CD4-positive, alpha-beta memory T cell (primary cell): ENCODE measurements around the gene CPA1. TPM values are rescaled to one million over a fixed set of nuclear protein-coding genes. Genes with fewer than 3 reads are reported as not detected.
A peak's percentile ranks its signal among the peaks of the same experiment; 100 is the strongest.

Experiments
- CTCF ChIA-PET: fragments of 350-600 bp; sonication (Branson Sonifier 250); formaldehyde crosslinking; loops from one replicate; lab custom pipeline; 2021; ENCODE audit warnings: inconsistent platforms; ENCODE audit not compliant: partially characterized antibody; lab: Charles Lee
- POLR2A ChIA-PET: fragments of 350-600 bp; sonication (Branson Sonifier 250); formaldehyde crosslinking; loops from one replicate; lab custom pipeline; 2021; ENCODE audit not compliant: partially characterized antibody; lab: Charles Lee
- DNase-seq, 5 donors: peaks; one replicate each; pipeline versions ENCODE4 v3.0.0 to v3.0.0-alpha.2; 2020 to 2022; ENCODE audit warnings: mixed read lengths in 1 of 5
- H3K27ac ChIP-seq: one replicate; pipeline ENCODE4 v1.7.0; 2013; ENCODE audit warnings: low read depth, low read length
- H3K27me3 ChIP-seq: 2 replicates; pipeline ENCODE4 v1.7.0; 2013; ENCODE audit warnings: mild to moderate bottlenecking, low read length, moderate library complexity; ENCODE audit not compliant: insufficient read depth
- H3K36me3 ChIP-seq: 2 replicates; pipeline ENCODE4 v1.7.0; 2013; ENCODE audit warnings: mild to moderate bottlenecking, low read length, moderate library complexity; ENCODE audit not compliant: insufficient read depth
- H3K4me1 ChIP-seq: 2 replicates; pipeline ENCODE4 v1.7.0; 2013; ENCODE audit warnings: mild to moderate bottlenecking, low read length, moderate library complexity; ENCODE audit not compliant: insufficient read depth
- H3K4me3 ChIP-seq, 2 donors: one replicate each; pipeline ENCODE4 v1.7.0; 2013; ENCODE audit warnings: low read length in 2 of 2, mild to moderate bottlenecking in 1 of 2
- H3K9me3 ChIP-seq, 2 donors: one replicate each; pipeline ENCODE4 v1.7.0; 2013; ENCODE audit warnings: low read length in 2 of 2, control low read depth in 1 of 2; ENCODE audit not compliant: control insufficient read depth in 1 of 2
- H3K27ac Mint-ChIP-seq, 7 donors: one replicate each; pipeline ENCODE4 v1.8.0; 2020 to 2021; ENCODE audit warnings: mixed read lengths in 7 of 7, mild to moderate bottlenecking in 6 of 7, inconsistent platforms in 3 of 7, moderate library complexity in 3 of 7
- H3K27me3 Mint-ChIP-seq, 2 donors: one replicate each; pipeline ENCODE4 v1.8.0; 2020 to 2021; ENCODE audit warnings: mixed read lengths in 2 of 2
- H3K36me3 Mint-ChIP-seq, 2 donors: one replicate each; pipeline ENCODE4 v1.8.0; 2020 to 2021; ENCODE audit warnings: mixed read lengths in 2 of 2, inconsistent platforms in 1 of 2, mild to moderate bottlenecking in 1 of 2
- H3K4me1 Mint-ChIP-seq, 4 donors: one replicate each; pipeline ENCODE4 v1.8.0; 2020 to 2021; ENCODE audit warnings: mixed read lengths in 4 of 4, mild to moderate bottlenecking in 1 of 4
- H3K4me3 Mint-ChIP-seq, 8 donors: one replicate each; pipeline ENCODE4 v1.8.0; 2020 to 2021; ENCODE audit warnings: mixed read lengths in 8 of 8, mild to moderate bottlenecking in 7 of 8, moderate library complexity in 6 of 8, inconsistent platforms in 3 of 8
- H3K9me3 Mint-ChIP-seq, 8 donors: one replicate each; pipeline ENCODE4 v1.8.0; 2020 to 2021; ENCODE audit warnings: mixed read lengths in 8 of 8, mild to moderate bottlenecking in 5 of 8, inconsistent platforms in 3 of 8, moderate library complexity in 1 of 8
- intact Hi-C: fragments of 100-400 bp; cut with micrococcal nuclease; formaldehyde crosslinking; loops from one replicate; pipeline ENCODE4 v1.15.1; 2023
- polyA plus RNA-seq, 2 donors: library from polyadenylated mRNA; unstranded; fragments of 300-500 nt; fragmentation: Illumina TruSeq; gene quantifications; one replicate each; pipeline ENCODE4 v1.2.3, GENCODE V29; 2021
- total RNA-seq, 2 experiments: library from RNA; stranded (reverse); gene quantifications; one replicate each; pipeline ENCODE4 v1.2.3, GENCODE V29; 2021

The CPA1 gene
- total and polyA plus RNA-seq, 4 experiments from 2014 or later: not detected

DNA sequence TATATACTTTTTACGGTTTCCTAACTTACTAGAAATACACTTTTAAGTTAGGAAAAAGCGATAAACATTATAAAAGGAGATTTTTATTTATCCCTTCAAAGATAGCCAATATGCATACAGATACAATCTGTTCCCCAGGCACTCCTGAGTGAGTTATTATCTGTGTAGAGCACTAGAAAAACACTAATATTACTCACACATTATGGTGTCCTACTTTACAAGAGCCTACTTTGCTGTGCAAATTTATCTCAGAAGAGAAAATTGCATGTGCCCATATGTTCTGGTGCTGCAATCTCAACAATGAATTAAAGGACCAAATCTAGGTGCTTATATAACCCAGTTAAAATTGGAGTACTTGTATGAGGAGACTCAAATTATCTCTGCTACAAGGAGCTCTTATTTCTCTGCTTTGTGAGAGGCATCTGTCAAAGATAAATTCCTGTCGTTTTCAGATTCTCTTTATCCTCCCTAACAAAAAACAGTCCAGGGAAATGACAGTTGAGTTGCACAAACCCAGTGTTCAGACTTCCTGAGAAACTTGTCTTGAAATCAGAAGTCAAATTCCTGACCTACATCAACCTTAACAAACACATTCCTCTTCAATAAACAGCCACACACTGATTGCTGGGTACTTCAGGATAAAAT lies 28.9 kb downstream of the CPA1 start:
- no peaks in the 10 kb centered on the region for H3K4me1 ChIP-seq
- no peak overlapping the region for H3K4me3 ChIP-seq
- H3K9me3 ChIP-seq: no peaks in the 10 kb centered on the region
- CTCF ChIA-PET: no interaction called here
- Mint-ChIP-seq H3K4me3 (no peak overlapping the region), H3K27ac (no peak overlapping the region), H3K4me1 (no peaks in the 10 kb centered on the region), H3K36me3 (peaks cover 2 to 18% of the 10 kb centered on the region in 2 donors), H3K9me3 (no peaks in the 10 kb centered on the region), H3K27me3 (no peaks in the 10 kb centered on the region)
- POLR2A ChIA-PET: no interaction called here
- intact Hi-C loops: no loop called here
- H3K36me3 ChIP-seq: no peaks in the 10 kb centered on the region
- H3K27me3 ChIP-seq: no peaks in the 10 kb centered on the region
- no peak for DNase-seq
- H3K27ac ChIP-seq: no peak overlapping the region

DNA sequence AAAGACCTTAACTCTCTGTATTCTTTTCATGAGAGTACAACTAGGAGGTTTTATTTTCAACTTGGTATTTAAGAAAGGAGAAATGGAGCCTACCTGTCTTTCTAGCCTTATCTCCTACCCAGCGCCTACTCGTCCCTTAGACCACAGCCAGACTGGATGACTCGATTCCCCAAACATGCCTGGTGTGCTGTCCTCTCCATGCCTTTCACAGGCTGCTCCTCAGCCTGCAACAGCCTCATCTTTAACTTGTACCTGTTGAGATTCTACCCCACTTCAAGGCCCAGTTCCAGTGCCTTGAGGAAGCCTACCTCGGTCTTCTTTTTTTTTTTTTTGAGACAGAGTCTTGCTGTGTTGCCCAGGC lies 29.4 kb downstream of the CPA1 start:
- Histone ChIP-seq H3K4me3 (no peak overlapping the region), H3K9me3 (no peaks in the 10 kb centered on the region), H3K36me3 (no peaks in the 10 kb centered on the region), H3K27me3 (no peaks in the 10 kb centered on the region), H3K4me1 (peaks cover 3% of the 10 kb centered on the region), H3K27ac (no peak overlapping the region)
- no peak for DNase-seq
- H3K36me3 Mint-ChIP-seq: peaks cover 2 to 18% of the 10 kb centered on the region in 2 donors
- H3K27me3 Mint-ChIP-seq: no peaks in the 10 kb centered on the region
- intact Hi-C loops: no loop called here
- H3K4me3 Mint-ChIP-seq: no peak overlapping the region
- peaks cover 0 to 1% (median under 1%) of the 10 kb centered on the region in 4 donors for H3K4me1 Mint-ChIP-seq
- CTCF ChIA-PET: no interaction called here
- POLR2A ChIA-PET: no interaction called here
- no peaks in the 10 kb centered on the region for H3K9me3 Mint-ChIP-seq
- peak overlapping the region in 1 of 7 donors; percentile 48 for H3K27ac Mint-ChIP-seq

DNA sequence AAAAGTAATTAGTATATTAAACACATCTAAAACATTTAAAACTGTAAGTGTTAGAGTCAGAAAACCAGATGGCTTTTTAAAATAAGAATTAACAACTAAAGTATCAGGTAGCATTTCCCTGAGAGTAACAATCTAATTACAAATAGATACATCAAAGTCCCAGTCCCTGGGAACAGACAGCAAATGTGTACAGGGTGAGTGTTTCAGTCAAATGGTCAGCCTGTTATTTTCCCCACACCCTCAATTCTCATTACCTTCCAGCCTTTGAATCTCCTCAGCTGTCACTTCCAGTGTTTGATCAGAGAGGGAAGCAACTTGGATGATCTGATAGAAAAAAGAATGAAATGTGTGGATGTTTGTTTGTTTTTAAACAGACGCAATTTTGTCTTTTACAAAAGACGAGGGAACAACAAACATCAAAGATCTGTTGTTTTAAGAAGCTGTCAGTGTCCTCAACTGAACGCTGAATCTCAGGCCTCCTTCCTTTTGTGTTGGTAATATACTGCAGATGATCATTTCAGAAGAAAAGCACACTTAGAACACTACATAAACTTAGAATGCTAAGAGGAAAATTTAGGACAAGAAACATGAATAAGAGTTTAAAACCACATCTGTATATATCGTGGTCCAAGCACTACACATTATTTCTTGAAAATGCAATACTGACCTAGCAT lies 30.7 kb downstream of the CPA1 start:
- Mint-ChIP-seq H3K4me1 (peaks cover 8 to 10% (median 10%) of the 10 kb centered on the region in 4 donors), H3K36me3 (peaks cover 2 to 18% of the 10 kb centered on the region in 2 donors)

DNA sequence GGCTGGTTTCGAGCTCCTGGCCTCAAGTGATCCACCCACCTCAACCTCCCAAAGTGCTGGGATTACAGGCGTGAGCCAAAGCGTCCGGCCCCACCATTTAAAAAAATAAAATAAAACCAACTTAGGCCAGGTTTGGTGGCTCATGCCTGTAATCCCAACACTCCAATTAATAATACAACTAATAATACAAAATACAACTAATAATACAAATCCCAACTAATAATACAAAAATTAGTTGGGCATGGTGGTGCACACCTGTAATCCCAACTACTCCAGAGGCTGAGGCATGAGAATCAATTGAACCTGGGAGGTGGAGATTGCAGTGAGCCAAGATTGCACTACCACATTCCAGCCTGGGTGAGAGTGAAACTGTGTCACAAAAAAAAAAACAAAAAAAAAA lies 32.9 kb downstream of the CPA1 start:
- CTCF ChIA-PET: interaction anchor here (1.0 kb wide), 1 partner anchor 19 kb away, joined by 3 read pairs; no protein-coding TSS in a partner anchor
- Histone ChIP-seq H3K36me3 (no peaks in the 10 kb centered on the region), H3K4me3 (no peak overlapping the region), H3K4me1 (peaks cover 22% of the 10 kb centered on the region), H3K27me3 (no peaks in the 10 kb centered on the region), H3K27ac (no peak overlapping the region), H3K9me3 (no peaks in the 10 kb centered on the region)
- no peaks in the 10 kb centered on the region for H3K27me3 Mint-ChIP-seq
- H3K4me3 Mint-ChIP-seq: no peak overlapping the region
- no peak overlapping the region for H3K27ac Mint-ChIP-seq
- H3K9me3 Mint-ChIP-seq: no peaks in the 10 kb centered on the region
- DNase-seq: no peak
- peaks cover 18 to 28% (median 23%) of the 10 kb centered on the region in 4 donors for H3K4me1 Mint-ChIP-seq
- POLR2A ChIA-PET: no interaction called here
- H3K36me3 Mint-ChIP-seq: peaks cover 2 to 18% of the 10 kb centered on the region in 2 donors
- intact Hi-C loops: no loop called here

More for the DNA sequence above, 30.7 kb downstream of the CPA1 start:
- H3K9me3 Mint-ChIP-seq: no peaks in the 10 kb centered on the region
- no peaks in the 10 kb centered on the region for H3K9me3 ChIP-seq
- H3K27me3 ChIP-seq: no peaks in the 10 kb centered on the region
- POLR2A ChIA-PET: no interaction called here
- CTCF ChIA-PET: no interaction called here
- no peaks in the 10 kb centered on the region for H3K36me3 ChIP-seq
- H3K4me3 Mint-ChIP-seq: no peak overlapping the region
- H3K4me3 ChIP-seq: no peak overlapping the region
- intact Hi-C loops: no loop called here
- H3K27ac ChIP-seq: no peak overlapping the region
- no peak overlapping the region for H3K27ac Mint-ChIP-seq
- peaks cover 13% of the 10 kb centered on the region for H3K4me1 ChIP-seq
- H3K27me3 Mint-ChIP-seq: no peaks in the 10 kb centered on the region
- DNase-seq: no peak

DNA sequence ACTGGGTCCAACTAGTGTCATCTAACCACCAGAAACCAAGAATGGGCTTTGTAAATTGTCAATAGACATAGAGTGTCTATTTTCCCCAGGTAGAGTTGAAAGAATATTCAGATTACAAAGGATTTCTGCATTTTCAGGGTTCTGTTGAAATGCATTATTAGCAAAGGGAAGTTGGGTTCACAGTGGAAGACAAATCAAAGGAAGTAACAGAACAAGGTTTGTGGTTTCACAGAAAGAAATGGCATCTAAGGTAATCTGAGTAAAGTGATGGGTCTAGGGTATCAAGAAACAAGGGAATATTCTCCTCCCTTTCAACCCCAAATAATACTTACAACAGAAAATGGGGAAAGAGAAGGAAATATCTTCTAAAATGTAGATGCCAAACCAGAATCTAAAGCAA lies 34.7 kb downstream of the CPA1 start:
- peaks cover 2 to 18% of the 10 kb centered on the region in 2 donors for H3K36me3 Mint-ChIP-seq
- peak in 1 of 5 donors; percentile 5 for DNase-seq
- no peaks in the 10 kb centered on the region for H3K36me3 ChIP-seq
- intact Hi-C loops: no loop called here
- ChIA-PET CTCF (no interaction called here), POLR2A (no interaction called here)
- no peaks in the 10 kb centered on the region for H3K9me3 ChIP-seq
- no peaks in the 10 kb centered on the region for H3K27me3 ChIP-seq
- peaks cover 22 to 33% (median 28%) of the 10 kb centered on the region in 4 donors for H3K4me1 Mint-ChIP-seq
- peak overlapping the region in 3 of 8 donors; percentile 9 to 55 (median 22) for H3K4me3 Mint-ChIP-seq
- H3K27ac Mint-ChIP-seq: peak overlapping the region in 1 of 7 donors; percentile 46
- H3K27ac ChIP-seq: no peak overlapping the region
- no peak overlapping the region for H3K4me3 ChIP-seq
- peaks cover 27% of the 10 kb centered on the region for H3K4me1 ChIP-seq
- H3K27me3 Mint-ChIP-seq: no peaks in the 10 kb centered on the region
- H3K9me3 Mint-ChIP-seq: no peaks in the 10 kb centered on the region

DNA sequence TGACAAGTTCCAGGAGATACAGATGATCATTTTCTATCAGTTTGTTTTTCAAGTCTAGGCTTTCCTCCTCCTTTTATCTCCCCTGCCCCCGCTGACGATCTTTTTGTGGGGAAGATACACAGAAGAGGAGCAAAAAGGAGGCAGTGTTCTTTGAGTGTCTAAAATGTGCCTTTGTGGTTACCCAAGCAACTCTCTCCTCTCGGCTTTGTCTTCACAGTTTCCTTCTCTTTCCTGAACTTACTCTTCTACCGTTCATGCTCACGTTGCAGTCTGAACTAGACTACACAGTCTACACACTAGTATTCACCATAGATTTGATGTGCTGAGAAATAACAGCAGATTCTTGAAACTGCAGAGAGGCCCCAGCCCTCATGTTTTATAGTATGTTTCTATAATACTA lies 36.9 kb downstream of the CPA1 start:
- POLR2A ChIA-PET: no interaction called here
- CTCF ChIA-PET: no interaction called here
- Histone ChIP-seq H3K36me3 (no peaks in the 10 kb centered on the region), H3K4me3 (no peak overlapping the region), H3K4me1 (peaks cover 28% of the 10 kb centered on the region), H3K27ac (no peak overlapping the region), H3K27me3 (no peaks in the 10 kb centered on the region), H3K9me3 (no peaks in the 10 kb centered on the region)
- Mint-ChIP-seq H3K27ac (peak overlapping the region in 5 of 7 donors; percentile 1 to 68 (median 12)), H3K4me3 (peak overlapping the region in 5 of 8 donors; percentile 7 to 74 (median 40)), H3K27me3 (no peaks in the 10 kb centered on the region), H3K36me3 (peaks cover 0 to 11% of the 10 kb centered on the region in 2 donors), H3K9me3 (no peaks in the 10 kb centered on the region), H3K4me1 (peaks cover 24 to 33% (median 28%) of the 10 kb centered on the region in 4 donors)
- intact Hi-C loops: no loop called here
- DNase-seq: no peak

DNA sequence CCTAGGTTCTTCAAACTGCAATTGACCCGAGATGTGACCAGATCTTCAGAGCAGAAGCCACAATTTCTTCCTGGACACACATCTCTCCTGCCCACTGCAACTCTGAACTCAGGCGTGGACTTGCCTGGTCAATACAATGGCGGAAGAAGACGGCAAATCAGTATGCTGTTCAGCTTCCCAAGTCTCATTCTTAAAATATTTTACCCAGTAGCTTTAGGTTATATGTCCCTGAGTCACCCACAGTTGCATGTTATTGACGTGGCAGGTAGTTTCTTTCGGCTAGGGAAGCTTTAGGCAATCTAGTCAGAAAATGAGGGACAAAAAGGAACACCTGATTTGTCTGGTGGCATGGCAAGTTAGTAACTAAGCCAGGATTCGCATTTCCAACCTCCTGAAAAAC lies 38.0 kb downstream of the CPA1 start:
- no peak for DNase-seq
- H3K4me3 Mint-ChIP-seq: no peak overlapping the region
- Histone ChIP-seq H3K27me3 (no peaks in the 10 kb centered on the region), H3K9me3 (no peaks in the 10 kb centered on the region), H3K4me1 (peaks cover 28% of the 10 kb centered on the region), H3K4me3 (no peak overlapping the region), H3K36me3 (no peaks in the 10 kb centered on the region), H3K27ac (no peak overlapping the region)
- peaks cover 0 to 7% of the 10 kb centered on the region in 2 donors for H3K36me3 Mint-ChIP-seq
- no peak overlapping the region for H3K27ac Mint-ChIP-seq
- H3K9me3 Mint-ChIP-seq: no peaks in the 10 kb centered on the region
- ChIA-PET POLR2A (no interaction called here), CTCF (no interaction called here)
- peaks cover 24 to 33% (median 28%) of the 10 kb centered on the region in 4 donors for H3K4me1 Mint-ChIP-seq
- intact Hi-C loops: no loop called here
- no peaks in the 10 kb centered on the region for H3K27me3 Mint-ChIP-seq
